Diencephalon (tissue), 1 donor: ENCODE data around the gene KIAA0232. TPM values are rescaled to one million over a fixed set of nuclear protein-coding genes. Genes with fewer than 3 reads are reported as not detected.

Experiments used
- total RNA-seq: library from RNA; depleted of rRNA; stranded (reverse); fragments of >200 nt; gene quantifications from one replicate; pipeline ENCODE4 v1.2.3, GENCODE V29; 2014

Gene KIAA0232
- total RNA-seq, result 66.4 TPM

DNA sequence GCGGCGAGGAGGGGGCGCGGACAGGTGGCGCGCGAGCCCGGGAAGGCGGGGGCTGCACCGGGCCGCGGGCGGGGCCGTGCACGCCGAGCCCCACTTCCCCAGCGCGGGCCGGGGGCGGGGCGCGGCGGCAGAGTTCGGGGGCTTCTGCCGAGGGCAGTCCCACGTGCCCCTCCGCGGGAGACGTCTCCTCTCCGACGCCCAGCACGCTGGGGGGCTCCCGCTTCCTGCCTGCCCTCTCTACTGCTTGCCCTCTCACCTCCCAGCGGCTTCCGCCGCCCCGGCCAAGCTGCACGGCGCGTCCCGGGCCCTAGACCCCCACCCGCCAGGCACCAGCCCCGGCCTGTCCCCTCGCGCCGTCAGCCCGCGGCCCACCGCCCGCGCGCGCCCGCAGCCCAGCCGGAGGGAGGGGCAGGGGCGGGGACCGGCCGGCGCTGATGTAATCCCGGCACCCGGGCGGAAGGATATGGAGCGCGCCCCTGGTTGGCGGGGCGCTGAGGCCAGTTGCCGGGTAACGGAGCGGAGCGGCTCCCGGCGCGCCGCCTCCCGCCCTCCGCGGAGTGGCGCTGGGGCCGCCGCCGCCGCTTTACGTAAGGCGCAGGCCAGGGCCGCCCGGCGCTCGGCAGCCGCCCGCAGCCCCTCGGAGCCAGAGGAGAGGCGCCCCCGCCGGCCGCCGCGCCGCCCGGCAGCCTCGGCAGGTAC, at the start of gene KIAA0232:
KIAA0232 (plus strand) TSS at position 581 of the 699 bp plus-strand sequence. CDS start 41,727 bp downstream, outside the sequence.

GRCh38 chr4:6909113-6909969, 126.8 kb downstream of the KIAA0232 start, which contains the start of gene TBC1D14:
TBC1D14 (plus strand) TSS chr4:6909826; CDS start chr4:6923390, 13,564 bp downstream.

Other genes with a start within 250 kb of the KIAA0232 start
- 12.2 TPM for gene MAN2B2, start 207.5 kb upstream of the KIAA0232 start, total RNA-seq
- gene MRFAP1, start 142.0 kb upstream of the KIAA0232 start, total RNA-seq, result 216 TPM
- 0.46 TPM for gene S100P, start 88.8 kb upstream of the KIAA0232 start, total RNA-seq
- 101 TPM for gene MRFAP1L1, start 72.9 kb upstream of the KIAA0232 start, total RNA-seq
- gene BLOC1S4, start 66.6 kb upstream of the KIAA0232 start, total RNA-seq, result 9.9 TPM
- 113 TPM for gene TBC1D14, start 127.1 kb downstream of the KIAA0232 start, total RNA-seq